Posterior vena cava (tissue), 2 donors: ENCODE results near the gene NPM3. TPM values are rescaled to one million over a fixed set of nuclear protein-coding genes. Genes with fewer than 3 reads are reported as not detected.

ENCODE experiments used
- DNase-seq: peaks from one replicate; pipeline ENCODE4 v3.0.0-alpha.2; 2020; ENCODE audit warnings: low spot score
- intact Hi-C, 2 donors: fragments of 100-400 bp; cut with DNase I; formaldehyde crosslinking; loops; one replicate each; pipeline versions ENCODE4 v1.14.1 to v1.14.2; 2022 to 2023
- total RNA-seq, 2 donors: library from RNA; stranded (reverse); fragmentation: NEBNext Ultra II Directional; extraction: Animal tissue kit (Norgen Biotek cat#: 25700); gene quantifications; one replicate each; pipeline ENCODE4 v1.2.1, GENCODE V29; 2021
- donor health status: DM: yes; HTN: yes; CAD: no.
- donor health status: DM: yes; HTN: yes; CAD: no.

NPM3 gene
- total RNA-seq, 2 donors from 2014 or later = 19.1 to 21.1 TPM

DNA sequence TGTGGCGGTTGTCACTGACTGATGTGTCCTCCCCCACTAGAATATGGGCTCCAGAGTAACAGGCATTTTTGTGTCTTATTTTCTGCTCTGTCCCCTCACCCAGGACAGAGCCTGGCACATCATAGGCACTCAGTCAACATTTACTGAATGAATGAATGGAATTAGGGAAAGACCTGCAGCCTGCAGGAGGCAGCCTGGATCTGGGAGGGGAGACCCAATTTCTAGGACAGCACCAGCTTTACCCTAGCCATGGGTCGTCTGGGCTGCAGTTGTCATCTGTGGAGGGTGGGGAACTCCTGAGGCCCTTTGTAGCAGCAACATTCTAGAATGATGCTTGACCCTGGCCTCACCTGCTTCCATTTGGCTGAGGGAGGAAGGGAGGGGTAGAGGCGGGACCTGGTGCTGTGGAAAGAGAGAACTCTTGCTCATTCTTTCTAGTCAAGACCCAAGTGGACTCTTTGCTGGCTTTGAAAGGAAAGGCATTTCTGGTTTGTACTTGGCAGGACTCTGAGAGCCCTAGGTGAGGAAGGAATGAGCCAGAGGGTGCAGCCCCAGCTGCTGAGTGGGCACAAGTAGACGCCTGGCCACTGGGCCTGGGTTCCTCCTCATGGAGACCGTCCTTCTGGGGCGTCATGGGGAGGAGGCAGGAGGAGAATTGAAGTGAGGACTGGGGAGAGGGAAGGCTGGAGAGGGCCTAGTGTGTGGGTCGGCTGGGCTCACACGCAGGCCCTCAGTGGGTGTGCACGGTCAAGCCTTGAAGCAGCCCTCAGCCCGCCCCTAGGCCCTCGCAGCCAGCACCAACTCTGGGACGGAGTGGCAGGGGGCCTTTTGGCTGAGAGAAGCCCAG is 16.3 kb downstream of the NPM3 start:
- peak; percentile 73 for DNase-seq
- intact Hi-C loops = no loop called here

DNA sequence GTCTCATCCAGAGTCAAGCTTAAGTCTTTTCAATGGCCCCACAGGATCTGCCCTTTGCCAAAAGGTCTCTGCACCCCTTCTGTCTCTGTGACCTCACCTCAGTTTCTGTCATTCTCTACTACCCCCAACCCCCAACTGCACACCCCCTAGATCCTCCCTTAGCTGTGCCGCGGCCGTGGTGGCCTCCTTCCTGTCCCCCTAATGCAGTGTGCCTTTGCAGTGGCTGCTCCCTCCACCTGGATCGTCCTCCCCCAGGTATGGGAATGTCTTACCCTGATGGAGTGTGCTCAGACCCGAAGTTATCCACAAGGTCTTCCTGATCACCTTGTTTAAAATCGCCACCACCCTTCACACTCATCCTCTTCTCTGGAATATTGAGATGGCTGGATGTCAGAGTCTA is 16.9 kb downstream of the NPM3 start:
- peak; percentile 26 for DNase-seq
- intact Hi-C loops = no loop called here

DNA sequence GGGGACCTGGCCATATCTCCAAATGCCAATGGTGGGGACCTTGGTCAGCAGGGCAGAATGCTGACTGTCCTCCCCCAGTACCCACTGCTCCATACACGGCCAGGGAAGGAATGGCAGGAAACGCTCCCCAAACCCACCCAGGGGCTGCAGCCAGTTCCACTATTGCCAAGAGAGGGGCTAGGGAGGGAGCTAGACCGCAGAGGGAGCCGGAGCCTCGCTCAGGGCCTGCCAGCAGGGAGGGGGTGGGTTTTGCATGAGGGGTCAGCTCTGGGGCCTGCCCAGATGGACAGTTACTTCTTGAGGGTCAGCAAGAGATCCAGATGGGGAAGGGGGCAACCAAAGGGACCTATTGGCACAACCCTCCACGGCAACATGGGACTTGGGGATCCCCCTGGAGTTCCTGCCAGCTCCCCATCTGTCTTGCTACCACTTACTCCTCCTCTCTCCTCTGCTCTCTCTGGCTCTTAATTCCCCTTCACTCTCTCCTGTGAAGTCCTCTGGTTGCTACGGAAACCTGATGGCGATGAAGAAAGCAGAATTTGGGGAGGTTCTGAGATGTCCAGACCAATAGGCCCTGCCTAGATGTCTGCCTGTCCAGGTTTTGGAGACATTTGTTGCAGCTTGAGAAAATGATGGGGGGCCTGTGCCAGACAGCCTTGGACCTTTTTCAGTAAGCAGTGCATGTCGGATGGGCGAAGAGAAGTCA is 20.0 kb downstream of the NPM3 start:
- intact Hi-C loops = no loop called here
- peak; percentile 41 for DNase-seq

DNA sequence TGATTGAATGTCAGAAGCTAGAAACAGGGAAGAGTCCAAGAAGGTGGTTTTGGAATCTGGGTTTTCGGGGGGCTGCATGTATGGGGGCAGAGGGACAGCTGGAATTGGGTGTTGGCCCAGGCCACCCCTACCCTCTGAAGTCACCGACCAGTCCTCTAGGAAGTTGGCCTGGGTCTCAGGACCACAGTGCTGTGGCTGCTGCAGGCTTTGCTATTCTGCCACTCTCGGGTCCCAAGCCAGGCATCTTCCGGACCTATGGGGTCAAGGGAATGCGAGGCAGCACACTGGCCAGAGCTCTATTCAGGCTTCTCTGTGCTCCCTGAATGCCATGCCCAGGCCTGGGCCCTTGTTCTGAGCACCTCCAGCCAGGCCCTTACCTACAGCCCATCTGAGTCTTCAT is 20.5 kb downstream of the NPM3 start:
- intact Hi-C loops = no loop called here
- peak; percentile 30 for DNase-seq

DNA sequence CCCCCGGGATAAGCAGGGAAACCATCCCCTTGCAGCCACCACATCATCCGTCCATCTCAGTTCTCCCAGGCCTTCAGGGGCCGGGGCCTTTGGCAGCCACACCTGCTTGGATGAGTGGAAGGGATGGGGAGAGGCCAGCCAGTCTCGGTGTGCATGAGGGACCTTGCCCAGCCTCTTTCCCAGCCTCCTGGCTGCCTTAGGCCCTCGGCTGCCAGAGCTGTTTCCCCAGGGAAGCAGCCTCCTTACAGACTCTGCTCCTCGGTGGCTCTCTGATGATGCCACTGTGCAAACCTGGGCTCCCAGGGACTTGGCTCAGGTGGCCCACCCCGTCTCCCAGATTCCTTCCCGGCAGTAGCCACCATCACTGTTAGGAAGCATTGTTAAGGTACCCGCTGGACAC is 22.0 kb downstream of the NPM3 start:
- intact Hi-C loops = no loop called here

DNA sequence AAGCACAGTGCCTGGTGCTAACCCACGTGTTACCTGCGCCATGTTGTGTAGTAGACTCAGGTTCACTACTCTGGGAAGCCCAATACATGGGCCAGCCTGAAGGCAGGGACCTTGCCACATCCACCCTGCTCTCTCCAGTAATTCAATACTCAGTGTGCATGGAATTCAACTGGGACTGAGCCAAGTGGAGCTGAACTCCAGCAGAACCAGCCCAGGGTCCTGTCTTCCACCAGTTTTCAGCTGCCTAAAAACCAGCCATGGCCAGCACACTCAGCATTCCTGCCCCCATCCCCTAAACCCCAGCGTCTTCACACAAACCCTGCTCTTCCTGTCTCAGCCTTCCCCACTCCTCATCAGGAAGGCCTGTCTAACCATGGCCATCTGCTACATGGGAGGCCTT is 22.7 kb downstream of the NPM3 start:
- peak; percentile 53 for DNase-seq
- intact Hi-C loops = no loop called here

More for the DNA sequence above, 22.0 kb downstream of the NPM3 start:
- no peak for DNase-seq

DNA sequence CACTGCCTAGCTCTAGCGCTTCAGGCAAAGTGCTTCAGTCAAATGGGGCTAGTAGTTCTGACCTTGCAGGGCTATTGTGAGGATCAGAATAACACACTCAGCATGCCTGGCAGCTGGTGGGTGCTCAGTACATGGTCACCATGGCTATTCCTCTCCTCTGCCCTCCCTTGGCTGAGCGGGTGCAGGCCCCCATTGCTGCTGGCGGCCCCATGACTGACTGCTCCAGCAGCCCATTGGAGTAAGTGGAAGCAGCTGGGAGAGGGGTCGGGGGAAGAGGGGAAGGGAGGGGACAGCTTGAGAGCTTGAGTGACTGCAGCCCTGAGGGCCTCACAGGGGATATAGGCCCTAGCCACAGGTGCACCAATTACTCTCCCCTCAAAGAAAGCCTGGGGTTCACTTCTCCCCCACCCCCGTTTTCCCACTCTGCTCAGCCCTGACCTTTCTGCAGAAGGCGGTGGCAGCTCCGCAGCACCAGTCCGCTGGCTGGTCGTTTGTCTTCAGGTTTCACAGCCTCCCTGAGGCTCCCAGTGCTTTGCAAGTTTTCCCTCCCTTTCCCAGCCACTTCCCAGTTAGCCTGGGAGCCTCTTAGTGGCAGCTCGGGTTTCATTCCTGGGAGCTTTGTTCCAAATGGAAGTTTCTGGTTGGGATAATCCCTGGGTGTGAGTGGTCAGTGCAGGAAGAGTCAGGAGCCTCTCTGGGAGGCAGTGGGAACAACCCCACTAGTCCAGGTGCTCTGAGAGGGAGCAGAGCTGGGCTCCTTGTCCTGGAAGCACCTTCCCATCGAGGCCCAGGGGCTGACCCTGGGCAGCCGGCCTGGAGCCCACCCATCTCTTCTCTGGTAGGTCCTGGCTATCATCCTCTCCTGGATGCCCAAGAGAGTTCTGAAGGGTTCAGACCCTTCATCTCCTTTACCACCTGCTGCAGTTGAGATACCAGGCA is 23.7 kb downstream of the NPM3 start:
- peak; percentile 58 for DNase-seq
- intact Hi-C loops = no loop called here

DNA sequence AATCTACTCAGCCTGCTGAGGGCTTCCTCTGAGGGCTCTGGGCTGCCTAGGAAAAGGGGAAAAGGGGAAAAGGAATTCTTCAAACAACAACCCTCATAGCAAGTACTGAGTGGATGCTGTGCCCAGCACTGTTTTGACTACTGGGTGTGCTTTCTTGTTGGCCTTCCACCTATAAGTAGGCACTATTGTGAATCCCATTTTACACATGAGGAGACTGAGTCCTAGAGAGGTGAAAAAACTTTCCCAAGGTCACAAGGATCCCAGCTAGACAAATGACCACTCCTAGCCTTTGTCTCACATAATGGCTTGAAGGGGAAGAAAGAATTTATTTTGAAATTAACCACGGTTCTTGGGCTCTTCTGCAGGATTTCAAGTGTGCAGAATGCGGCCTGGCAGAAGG is 24.4 kb downstream of the NPM3 start:
- no peak for DNase-seq
- intact Hi-C loops = no loop called here

DNA sequence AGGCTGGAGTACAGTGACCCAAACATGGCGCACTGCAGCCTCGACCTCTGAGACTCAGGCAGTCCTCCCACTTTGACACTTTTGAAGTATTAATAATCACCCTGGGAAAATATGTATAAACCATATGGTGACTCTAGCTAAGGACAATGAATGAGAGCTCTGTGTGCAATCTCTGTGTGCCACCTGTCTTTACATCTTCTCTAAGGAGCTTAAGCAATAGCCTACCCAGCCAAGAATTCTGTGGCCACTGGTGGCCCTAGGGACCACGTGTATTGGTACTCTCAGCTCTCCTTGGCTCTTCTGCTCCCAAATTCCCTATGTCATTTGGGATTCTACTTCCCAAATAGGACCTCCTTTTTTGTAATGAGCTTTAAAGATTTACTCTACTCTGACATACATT is 31.0 kb downstream of the NPM3 start:
- intact Hi-C loops = no loop called here
- peak; percentile 3 for DNase-seq

DNA sequence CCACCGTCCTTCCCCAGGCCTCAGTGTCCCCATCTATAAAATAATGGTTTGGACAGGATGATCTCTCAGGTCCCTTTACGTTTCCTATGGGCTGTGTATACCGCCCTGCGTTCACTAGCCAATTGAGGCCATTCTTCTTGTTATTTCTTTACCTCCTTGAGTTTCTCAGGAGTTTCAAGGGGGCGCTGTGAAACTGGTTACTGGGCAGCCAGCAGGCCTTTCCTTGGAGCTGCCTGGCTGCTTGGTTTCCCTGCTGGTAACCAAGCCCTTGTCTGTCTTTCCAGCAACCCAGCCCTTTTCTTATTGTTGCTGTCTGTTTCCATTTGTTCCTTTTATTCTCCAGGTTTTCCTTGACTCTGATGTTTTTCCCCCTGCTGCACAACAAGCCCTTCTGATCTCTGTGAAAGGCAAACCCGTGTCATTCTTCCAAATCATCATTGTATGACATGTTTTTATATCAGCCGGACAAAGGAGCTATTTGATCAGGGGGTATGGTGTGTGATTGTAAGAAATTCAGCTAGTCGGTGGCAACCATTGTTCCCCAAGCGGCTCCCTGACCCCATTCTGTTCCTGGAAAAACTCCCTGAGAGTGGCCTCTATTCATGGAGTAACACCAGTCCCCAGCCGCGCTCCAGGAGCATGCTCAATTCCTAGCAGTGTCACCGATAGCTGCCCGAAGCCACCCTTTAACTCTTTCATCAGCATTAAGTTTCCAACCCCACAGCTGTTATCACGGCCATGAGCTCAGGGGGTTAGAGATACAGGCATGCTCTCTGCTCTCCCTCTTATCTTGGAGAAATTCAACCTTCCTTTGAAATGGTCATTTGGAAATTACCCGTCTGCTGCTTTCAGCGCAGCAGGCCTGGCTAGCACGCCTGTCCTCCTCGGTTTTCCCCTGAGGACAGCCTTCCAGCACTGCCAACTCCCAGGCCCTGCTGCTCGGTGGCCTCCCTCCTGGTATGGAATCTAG is 33.9 kb downstream of the NPM3 start:
- intact Hi-C loops = no loop called here
- peak; percentile 43 for DNase-seq

DNA sequence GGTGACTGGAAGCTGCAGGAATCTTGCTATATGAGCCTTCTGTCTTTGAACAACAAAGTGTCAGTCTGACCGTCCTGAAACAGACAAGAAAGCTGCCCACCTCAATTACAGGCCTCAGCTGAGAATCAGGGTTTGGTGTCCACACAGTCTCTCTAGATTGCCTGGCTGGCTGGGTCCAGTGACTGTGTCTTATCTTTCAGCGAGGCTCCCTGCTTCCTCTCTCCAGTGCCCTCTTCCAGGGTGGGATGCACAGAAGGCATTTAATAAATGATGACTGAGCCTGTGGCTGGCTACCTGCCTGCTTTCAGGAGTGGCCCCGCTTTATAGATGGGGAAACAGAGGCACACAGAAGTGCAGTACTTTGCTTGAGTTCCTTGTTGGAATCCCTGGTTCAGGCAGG is 34.8 kb downstream of the NPM3 start:
- DNase-seq = peak; percentile 62
- intact Hi-C loops = no loop called here

DNA sequence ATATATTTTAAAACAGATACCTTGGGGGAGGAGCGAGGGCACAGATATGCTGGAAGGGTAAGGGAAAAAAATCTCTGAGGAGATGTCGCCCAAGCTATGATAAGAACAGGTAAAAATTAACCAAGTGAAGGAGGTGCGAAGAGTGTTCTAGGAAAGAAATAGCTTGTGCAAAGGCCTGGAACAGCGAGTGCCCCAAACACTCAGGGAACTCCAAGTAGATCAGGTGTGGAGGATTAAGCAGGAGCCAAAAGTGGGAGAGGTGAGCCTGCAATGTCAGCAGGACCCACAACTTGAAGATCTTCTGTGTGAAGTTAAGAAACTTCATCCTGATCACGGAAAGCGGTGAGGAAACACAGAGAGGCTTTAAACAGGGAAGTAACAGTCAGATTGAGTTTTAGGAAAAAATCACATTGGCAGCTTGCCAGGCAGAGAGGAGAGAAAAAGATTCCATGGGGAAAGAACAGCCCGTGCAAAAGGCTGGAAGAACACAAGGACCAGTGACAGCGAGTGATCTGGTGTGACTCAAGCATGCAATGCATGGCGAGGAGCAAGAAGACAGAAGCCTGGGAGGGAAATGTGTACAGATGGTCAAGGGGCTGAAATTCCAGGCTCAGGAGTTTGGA is 38.1 kb downstream of the NPM3 start:
- intact Hi-C loops = no loop called here
- DNase-seq = peak; percentile 6

DNA sequence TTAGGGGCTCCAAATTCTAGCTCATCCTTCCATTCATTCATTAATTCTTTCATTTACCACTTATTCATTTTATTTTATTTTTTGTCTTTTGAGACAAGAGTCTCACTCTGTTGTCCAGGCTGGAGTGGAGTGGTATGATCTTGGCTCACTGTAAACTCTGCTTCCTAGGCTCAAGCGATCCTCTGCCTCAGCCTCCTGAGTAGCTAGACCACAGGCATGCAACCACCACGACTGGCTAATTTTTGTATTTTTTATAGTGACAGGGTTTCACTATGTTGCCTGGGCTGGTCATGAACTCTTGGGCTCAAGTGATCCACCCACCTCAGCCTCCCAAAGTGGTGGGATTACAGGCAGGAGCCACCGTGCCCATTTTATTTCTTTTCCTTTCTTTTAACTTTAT is 39.0 kb downstream of the NPM3 start:
- DNase-seq = peak; percentile 28
- intact Hi-C loops = no loop called here

DNA sequence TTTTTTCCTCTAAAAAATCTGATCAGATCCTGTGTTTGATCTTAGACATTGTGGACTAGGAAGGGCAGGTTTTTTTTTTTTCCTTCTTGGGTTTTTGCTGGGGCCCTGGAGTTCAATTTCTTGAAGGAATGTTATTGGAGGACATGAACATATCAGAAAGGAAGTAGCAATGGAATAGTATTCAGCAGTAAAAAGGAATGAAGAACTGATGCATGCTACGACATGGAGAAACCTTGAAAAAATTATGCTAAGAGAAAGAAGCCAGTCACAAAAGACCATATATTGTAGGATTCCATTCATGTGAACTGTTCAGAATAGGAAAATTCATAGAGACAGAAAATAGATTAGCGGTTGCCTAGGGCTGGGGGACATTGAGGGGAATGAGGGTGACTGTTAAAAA is 41.3 kb downstream of the NPM3 start:
- DNase-seq = no peak
- intact Hi-C loops = no loop called here

DNA sequence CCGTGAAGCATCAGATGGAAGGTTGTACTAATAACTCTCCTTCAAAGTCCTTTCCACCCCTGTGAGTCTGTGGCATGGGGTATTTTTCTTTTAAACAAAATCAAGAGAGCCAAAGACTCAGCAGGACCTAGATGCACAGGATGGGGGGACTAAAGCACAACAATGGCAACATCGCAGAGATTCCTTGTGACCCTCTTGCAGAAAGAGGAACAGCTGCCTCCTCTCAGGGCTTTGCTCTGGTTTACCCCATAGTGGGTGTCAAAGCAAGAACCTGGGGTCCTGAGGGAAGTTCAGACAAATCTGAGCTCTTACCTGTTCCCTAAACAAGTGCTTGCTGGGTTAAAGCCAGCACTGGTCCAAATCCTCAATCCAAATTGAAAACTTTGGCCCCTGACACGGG is 46.6 kb downstream of the NPM3 start:
- no peak for DNase-seq
- intact Hi-C loops = no loop called here

DNA sequence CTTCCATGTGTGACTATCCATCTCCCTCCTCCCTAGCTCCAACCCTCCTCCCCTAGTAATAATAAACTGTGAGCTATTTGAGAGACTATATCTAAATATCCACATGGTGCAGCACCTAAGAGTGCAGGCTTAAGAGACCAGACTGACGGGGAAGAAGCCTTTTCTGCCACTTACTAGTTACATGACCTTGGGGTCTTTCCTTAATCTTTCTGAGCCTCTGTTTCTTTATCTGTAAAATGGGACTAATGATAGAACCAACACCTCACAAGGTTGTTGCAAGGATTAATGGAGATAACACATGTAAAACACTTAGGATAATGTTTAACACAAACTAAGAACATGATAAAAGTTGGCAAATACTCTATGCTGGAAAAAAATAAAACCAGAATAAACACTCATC is 51.1 kb downstream of the NPM3 start:
- no peak for DNase-seq
- intact Hi-C loops = no loop called here
